ENCODE data around the gene RFPL2. TPM values are rescaled to one million over a fixed set of nuclear protein-coding genes. Genes with fewer than 3 reads are reported as not detected.
"Not testable (repeated sequence)": the region's sequence is repeated elsewhere in the genome, so short reads cannot be mapped to it uniquely, and the experiment has no call there.

Gene RFPL2
- total RNA-seq, 4 donors from 2014 or later: 0.17 TPM; not detected in 3

- WGBS, 2 donors: 66 to 67% methylated on average over 6 of the region's 6 CpGs
- TF ChIP-seq, protein P1, sequence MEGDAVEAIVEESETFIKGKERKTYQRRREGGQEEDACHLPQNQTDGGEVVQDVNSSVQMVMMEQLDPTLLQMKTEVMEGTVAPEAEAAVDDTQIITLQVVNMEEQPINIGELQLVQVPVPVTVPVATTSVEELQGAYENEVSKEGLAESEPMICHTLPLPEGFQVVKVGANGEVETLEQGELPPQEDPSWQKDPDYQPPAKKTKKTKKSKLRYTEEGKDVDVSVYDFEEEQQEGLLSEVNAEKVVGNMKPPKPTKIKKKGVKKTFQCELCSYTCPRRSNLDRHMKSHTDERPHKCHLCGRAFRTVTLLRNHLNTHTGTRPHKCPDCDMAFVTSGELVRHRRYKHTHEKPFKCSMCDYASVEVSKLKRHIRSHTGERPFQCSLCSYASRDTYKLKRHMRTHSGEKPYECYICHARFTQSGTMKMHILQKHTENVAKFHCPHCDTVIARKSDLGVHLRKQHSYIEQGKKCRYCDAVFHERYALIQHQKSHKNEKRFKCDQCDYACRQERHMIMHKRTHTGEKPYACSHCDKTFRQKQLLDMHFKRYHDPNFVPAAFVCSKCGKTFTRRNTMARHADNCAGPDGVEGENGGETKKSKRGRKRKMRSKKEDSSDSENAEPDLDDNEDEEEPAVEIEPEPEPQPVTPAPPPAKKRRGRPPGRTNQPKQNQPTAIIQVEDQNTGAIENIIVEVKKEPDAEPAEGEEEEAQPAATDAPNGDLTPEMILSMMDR (IDR thresholded peaks at IDR 0.05): no peak
- TF ChIP-seq POLR2A (IDR thresholded peaks at IDR 0.05): no peak
- intact Hi-C loops (cut with DNase I; ENCODE audit: low total_unique reads): no loop called here
- no peak for DNase-seq (ENCODE audit: low spot score in 2 of 2)
- H3K4me3 ChIP-seq (ENCODE audit: low read depth, poor library complexity, severe bottlenecking): no peak overlapping the region
These were observed 60.2 kb downstream of the RFPL2 start for GRCh38 chr22:32144496-32145274.

DNA sequence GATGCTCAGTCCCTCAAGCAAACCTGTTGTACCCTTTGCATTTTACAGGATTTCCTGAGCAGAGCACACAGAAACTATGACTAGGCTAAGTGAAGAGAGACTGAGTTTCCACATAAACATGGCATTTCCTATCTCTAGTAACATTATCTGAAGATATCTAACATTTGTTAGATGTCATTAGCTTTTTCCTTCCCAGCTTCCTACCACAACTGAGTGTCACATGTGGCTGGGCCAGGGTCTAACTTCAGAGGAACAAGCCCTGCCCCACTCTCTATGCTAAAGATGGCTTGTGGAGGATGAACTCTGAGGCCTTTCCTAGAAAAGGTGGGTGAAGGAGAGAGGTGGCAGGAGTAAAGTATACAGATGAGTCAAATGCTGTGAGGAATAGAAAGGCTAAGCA lies 62.3 kb downstream of the RFPL2 start:
- DNase-seq (ENCODE audit: low spot score in 2 of 2): no peak
- intact Hi-C loops (cut with DNase I; ENCODE audit: low total_unique reads): no loop called here
- H3K4me3 ChIP-seq (ENCODE audit: low read depth, poor library complexity, severe bottlenecking): no peak overlapping the region
- TF ChIP-seq, protein P1 (IDR thresholded peaks at IDR 0.05): no peak
- no peak for TF ChIP-seq POLR2A (IDR thresholded peaks at IDR 0.05)

DNA sequence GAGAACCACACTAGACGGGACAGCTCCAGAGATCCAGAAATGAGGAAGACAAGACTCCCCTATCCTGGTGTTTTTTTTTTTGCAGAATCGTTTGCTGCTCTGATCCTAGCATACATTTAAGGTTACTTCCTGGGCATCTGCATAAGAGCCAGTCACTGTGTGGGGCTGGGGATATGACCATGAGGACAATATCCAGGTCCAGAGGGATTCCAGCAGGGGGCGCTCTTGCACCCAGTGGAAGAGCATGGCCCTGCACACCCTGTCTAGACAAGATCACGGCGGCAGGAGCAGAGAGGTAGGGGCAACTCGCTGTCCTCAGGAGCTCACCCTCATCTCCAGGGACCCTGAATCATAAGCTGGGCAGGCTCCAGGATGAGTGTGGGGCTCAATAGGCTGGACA lies 64.2 kb downstream of the RFPL2 start:
- H3K4me3 ChIP-seq (ENCODE audit: low read depth, poor library complexity, severe bottlenecking); intact Hi-C loops (cut with DNase I; ENCODE audit: low total_unique reads); DNase-seq (ENCODE audit: low spot score in 2 of 2): not testable (repeated sequence)
- WGBS, 2 donors: 39 to 47% methylated on average over 2 to 6 of the region's 6 CpGs

Other genes with a start within 250 kb of the RFPL2 start
- 10 to 100 TPM; 19.2 to 33.4 (median 23.3) TPM for gene SLC5A1, start 161.8 kb downstream of the RFPL2 start, total RNA-seq
- not detected for gene C22orf42, start 45.8 kb downstream of the RFPL2 start, total RNA-seq
- gene SLC5A4, start 50.3 kb upstream of the RFPL2 start, total RNA-seq: not detected
- gene RFPL3, start 152.8 kb upstream of the RFPL2 start, total RNA-seq: not detected
- gene RTCB, start 207.2 kb upstream of the RFPL2 start, total RNA-seq: 100 to 1,000 TPM in 3 of 4 donors, 10 to 100 TPM in 1; 99.6 to 113 (median 102) TPM

Data from lower leg skin (tissue), 4 donors.